ENCODE data around the gene SMIM41. TPM values are rescaled to one million over a fixed set of nuclear protein-coding genes. Genes with fewer than 3 reads are reported as not detected.

The SMIM41 gene
- polyA plus RNA-seq, 1 donor from 2014 or later, result not detected

DNA sequence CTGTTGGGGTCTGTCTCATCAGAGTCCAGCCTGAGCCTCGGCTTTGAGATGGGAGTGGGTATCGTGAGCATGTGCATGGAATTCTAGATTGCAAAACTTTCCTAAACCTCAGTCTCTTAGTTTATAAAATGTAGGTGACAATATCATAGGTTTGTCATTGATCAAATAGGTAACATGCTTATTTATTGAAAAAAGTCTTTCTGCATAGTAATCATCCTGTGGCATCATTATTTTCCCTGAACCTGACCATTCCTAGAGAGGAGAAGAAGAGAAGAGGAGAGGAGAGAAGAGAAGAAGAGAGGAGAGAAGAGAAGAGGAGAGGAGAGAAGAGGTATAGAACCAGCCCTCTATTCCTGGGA lies 4.1 kb downstream of the SMIM41 start:
- no peak for TF ChIP-seq MXI1 (conservative IDR thresholded peaks at IDR 0.05; ENCODE audit: poor library complexity, severe bottlenecking)
- TF ChIP-seq RAD21 (conservative IDR thresholded peaks at IDR 0.05), result no peak
- TF ChIP-seq, protein P1, sequence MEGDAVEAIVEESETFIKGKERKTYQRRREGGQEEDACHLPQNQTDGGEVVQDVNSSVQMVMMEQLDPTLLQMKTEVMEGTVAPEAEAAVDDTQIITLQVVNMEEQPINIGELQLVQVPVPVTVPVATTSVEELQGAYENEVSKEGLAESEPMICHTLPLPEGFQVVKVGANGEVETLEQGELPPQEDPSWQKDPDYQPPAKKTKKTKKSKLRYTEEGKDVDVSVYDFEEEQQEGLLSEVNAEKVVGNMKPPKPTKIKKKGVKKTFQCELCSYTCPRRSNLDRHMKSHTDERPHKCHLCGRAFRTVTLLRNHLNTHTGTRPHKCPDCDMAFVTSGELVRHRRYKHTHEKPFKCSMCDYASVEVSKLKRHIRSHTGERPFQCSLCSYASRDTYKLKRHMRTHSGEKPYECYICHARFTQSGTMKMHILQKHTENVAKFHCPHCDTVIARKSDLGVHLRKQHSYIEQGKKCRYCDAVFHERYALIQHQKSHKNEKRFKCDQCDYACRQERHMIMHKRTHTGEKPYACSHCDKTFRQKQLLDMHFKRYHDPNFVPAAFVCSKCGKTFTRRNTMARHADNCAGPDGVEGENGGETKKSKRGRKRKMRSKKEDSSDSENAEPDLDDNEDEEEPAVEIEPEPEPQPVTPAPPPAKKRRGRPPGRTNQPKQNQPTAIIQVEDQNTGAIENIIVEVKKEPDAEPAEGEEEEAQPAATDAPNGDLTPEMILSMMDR (IDR thresholded peaks at IDR 0.05; ENCODE audit: poor library complexity, severe bottlenecking), result no peak
- TF ChIP-seq TAF1 (IDR thresholded peaks at IDR 0.05; ENCODE audit: low read depth), result no peak
- TF ChIP-seq EP300 (conservative IDR thresholded peaks at IDR 0.05; ENCODE audit: poor library complexity, severe bottlenecking), result no peak
- TF ChIP-seq EZH2 (IDR thresholded peaks at IDR 0.05; ENCODE audit: borderline replicate concordance, insufficient read depth, low read length, poor library complexity, severe bottlenecking), result no peak
- TF ChIP-seq POLR2AphosphoS5 (IDR thresholded peaks at IDR 0.05), result no peak
- TF ChIP-seq, protein P2, sequence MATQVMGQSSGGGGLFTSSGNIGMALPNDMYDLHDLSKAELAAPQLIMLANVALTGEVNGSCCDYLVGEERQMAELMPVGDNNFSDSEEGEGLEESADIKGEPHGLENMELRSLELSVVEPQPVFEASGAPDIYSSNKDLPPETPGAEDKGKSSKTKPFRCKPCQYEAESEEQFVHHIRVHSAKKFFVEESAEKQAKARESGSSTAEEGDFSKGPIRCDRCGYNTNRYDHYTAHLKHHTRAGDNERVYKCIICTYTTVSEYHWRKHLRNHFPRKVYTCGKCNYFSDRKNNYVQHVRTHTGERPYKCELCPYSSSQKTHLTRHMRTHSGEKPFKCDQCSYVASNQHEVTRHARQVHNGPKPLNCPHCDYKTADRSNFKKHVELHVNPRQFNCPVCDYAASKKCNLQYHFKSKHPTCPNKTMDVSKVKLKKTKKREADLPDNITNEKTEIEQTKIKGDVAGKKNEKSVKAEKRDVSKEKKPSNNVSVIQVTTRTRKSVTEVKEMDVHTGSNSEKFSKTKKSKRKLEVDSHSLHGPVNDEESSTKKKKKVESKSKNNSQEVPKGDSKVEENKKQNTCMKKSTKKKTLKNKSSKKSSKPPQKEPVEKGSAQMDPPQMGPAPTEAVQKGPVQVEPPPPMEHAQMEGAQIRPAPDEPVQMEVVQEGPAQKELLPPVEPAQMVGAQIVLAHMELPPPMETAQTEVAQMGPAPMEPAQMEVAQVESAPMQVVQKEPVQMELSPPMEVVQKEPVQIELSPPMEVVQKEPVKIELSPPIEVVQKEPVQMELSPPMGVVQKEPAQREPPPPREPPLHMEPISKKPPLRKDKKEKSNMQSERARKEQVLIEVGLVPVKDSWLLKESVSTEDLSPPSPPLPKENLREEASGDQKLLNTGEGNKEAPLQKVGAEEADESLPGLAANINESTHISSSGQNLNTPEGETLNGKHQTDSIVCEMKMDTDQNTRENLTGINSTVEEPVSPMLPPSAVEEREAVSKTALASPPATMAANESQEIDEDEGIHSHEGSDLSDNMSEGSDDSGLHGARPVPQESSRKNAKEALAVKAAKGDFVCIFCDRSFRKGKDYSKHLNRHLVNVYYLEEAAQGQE (IDR thresholded peaks at IDR 0.05; ENCODE audit: borderline replicate concordance), result no peak
- no peak for TF ChIP-seq SMC3 (conservative IDR thresholded peaks at IDR 0.05; ENCODE audit: poor library complexity)
- Histone ChIP-seq H3K9me3 (ENCODE audit: low read length) (no peaks in the 10 kb centered on the region), H3K79me2 (replicated peaks; ENCODE audit: insufficient read depth, low read length) (no peaks in the 10 kb centered on the region), H3K4me3 (ENCODE audit: low read length) (no peak overlapping the region), H3K27me3 (ENCODE audit: insufficient read depth, low read depth, low read length) (no peaks in the 10 kb centered on the region), H3K27ac (ENCODE audit: low read length) (no peak overlapping the region), H3K36me3 (ENCODE audit: insufficient read depth, low read length) (no peaks in the 10 kb centered on the region), H3K9ac (ENCODE audit: low read length) (no peak overlapping the region), H3K4me2 (ENCODE audit: low read length) (no peak overlapping the region), H3K9me2 (ENCODE audit: insufficient read depth, low read length) (no peaks in the 10 kb centered on the region), H2AFZ (ENCODE audit: low read depth, low read length) (no peak overlapping the region), H4K20me1 (ENCODE audit: insufficient read depth) (no peaks in the 10 kb centered on the region), H3F3A (ENCODE audit: insufficient read depth, low read length, poor library complexity, severe bottlenecking) (no peaks in the 10 kb centered on the region)

DNA sequence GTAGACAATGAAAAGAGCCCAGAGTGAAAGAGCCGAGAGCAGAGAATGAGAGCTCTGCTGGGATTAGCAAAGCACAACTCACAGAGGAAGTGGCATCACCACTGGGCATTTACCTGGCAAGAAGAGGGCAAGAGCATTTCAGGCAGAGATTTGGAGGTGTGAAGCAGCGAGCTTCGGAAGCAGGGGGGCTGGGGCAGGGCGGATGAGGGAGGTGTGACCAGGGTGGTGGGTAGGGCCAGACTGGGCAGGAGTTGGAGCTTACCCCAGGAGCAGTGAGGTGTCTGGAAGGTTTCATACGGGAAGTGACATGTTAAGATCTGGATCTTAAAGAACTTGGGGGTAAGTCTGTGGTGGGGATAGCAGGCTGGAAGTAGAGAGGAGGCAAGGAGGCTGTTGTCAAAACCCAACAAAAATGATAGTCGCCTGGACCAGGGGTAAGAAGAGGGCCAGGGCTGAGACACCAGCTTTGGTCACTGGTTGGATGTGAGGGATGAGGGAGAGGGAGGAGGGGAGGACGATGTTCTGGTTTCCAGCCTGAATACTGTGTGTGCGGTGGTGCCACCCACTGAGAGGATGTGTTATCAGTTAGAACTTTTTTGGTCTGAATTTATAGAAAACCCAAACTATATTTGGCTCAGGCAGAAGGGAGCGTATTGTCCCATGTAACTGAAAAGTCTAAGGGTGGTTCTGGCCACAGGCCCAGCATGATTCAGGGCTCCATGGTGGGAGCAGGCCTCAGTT lies 5.2 kb downstream of the SMIM41 start:
- Histone ChIP-seq H2AFZ (ENCODE audit: low read depth, low read length) (no peak overlapping the region), H3K27me3 (ENCODE audit: insufficient read depth, low read depth, low read length) (no peaks in the 10 kb centered on the region), H3K79me2 (replicated peaks; ENCODE audit: insufficient read depth, low read length) (no peaks in the 10 kb centered on the region), H3K4me3 (ENCODE audit: low read length) (no peak overlapping the region), H3F3A (ENCODE audit: insufficient read depth, low read length, poor library complexity, severe bottlenecking) (no peaks in the 10 kb centered on the region), H3K9me3 (ENCODE audit: low read length) (no peaks in the 10 kb centered on the region), H4K20me1 (ENCODE audit: insufficient read depth) (no peaks in the 10 kb centered on the region), H3K27ac (ENCODE audit: low read length) (no peak overlapping the region), H3K9me2 (ENCODE audit: insufficient read depth, low read length) (no peaks in the 10 kb centered on the region), H3K4me2 (ENCODE audit: low read length) (no peak overlapping the region), H3K36me3 (ENCODE audit: insufficient read depth, low read length) (no peaks in the 10 kb centered on the region), H3K9ac (ENCODE audit: low read length) (no peak overlapping the region)
- TF ChIP-seq EZH2 (IDR thresholded peaks at IDR 0.05; ENCODE audit: borderline replicate concordance, insufficient read depth, low read length, poor library complexity, severe bottlenecking) (no peak), EP300 (conservative IDR thresholded peaks at IDR 0.05; ENCODE audit: poor library complexity, severe bottlenecking) (no peak), SMC3 (conservative IDR thresholded peaks at IDR 0.05; ENCODE audit: poor library complexity) (no peak), TAF1 (IDR thresholded peaks at IDR 0.05; ENCODE audit: low read depth) (no peak), POLR2AphosphoS5 (IDR thresholded peaks at IDR 0.05) (no peak), MXI1 (conservative IDR thresholded peaks at IDR 0.05; ENCODE audit: poor library complexity, severe bottlenecking) (no peak), RAD21 (conservative IDR thresholded peaks at IDR 0.05) (no peak)
- TF ChIP-seq, protein P2 (IDR thresholded peaks at IDR 0.05; ENCODE audit: borderline replicate concordance), result no peak
- TF ChIP-seq, protein P1 (IDR thresholded peaks at IDR 0.05; ENCODE audit: poor library complexity, severe bottlenecking), result no peak
